Activated naive CD4-positive, alpha-beta T cell (primary cell): ENCODE results near the gene DOCK8.

Experiments used
- DNase-seq, 4 experiments: peaks; one replicate each; lab custom pipeline; 2025; lab: John Stamatoyannopoulos, UW

Gene DOCK8

GRCh38 chr9:414595-414994 lies 199.9 kb downstream of the DOCK8 start:
- no peak for DNase-seq

DNA sequence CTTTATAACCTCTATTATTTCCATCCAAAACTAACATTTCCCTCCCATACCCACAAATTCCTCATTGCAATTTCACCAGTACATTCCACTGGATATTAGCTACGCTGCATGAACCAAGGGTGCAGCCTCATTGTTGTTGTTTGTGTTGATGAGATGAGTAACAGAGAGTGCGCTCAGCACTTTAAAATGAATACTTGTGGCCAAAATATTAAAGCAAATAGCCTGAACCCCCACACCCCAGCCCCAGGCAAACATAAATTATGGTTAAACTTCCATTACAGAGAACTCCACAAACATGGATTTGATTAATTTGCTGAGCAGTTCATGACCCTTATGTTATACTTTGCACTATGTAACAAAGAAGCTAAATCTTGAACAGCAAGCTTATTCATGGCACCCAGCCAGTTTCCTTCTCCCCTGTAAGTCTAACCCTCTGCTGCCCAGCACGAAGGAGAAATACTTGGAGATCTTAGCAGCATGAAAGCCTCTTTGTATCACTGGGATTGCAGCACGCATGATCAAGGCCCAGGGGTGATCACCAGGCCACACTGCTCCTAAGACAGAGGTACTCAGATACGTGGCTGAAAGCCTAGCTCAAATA lies 205.0 kb downstream of the DOCK8 start:
- DNase-seq = no peak

- DNase-seq = no peak
Observed at GRCh38 chr9:421896-422295, 207.2 kb downstream of the DOCK8 start.

GRCh38 chr9:426264-426663 lies 211.6 kb downstream of the DOCK8 start:
- DNase-seq = no peak

DNA sequence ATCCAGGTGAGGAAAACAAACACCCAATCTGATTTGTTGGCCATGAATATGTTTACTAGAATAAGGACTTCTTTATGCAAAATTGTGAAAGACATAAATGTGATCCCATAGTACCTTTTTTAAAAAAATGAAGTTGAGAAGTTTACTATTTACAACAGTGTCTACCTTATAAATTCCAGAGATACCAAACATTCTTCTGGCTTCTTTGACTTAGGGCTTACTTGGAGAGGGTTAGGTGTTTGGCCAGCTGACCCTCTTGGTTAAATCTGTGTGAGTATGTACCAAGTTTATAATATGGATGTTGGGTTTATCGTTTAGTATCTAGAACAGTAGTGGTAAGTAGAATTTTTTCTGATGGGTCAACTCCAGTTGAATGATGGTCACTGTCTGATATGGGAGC lies 212.3 kb downstream of the DOCK8 start:
- DNase-seq = no peak

GRCh38 chr9:431701-432100 lies 217.0 kb downstream of the DOCK8 start:
- no peak for DNase-seq

DNA sequence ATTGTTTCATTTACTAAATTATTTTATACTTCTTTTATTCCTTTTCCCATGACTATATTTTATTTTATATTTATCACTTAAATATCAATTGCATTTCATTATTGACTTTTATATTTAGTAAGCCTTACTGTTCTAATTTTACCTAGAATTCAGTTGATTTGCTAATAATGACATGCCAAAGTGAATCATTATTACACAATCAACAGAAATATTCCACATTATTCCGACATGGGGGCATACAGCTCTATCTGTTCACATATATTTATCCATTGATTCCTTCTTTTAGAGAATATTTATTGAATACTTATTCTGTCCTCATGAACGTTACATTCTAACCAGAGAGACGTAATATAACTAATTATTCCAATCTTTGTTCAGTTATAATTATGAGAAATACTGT lies 221.8 kb downstream of the DOCK8 start:
- DNase-seq = no peak

DNA sequence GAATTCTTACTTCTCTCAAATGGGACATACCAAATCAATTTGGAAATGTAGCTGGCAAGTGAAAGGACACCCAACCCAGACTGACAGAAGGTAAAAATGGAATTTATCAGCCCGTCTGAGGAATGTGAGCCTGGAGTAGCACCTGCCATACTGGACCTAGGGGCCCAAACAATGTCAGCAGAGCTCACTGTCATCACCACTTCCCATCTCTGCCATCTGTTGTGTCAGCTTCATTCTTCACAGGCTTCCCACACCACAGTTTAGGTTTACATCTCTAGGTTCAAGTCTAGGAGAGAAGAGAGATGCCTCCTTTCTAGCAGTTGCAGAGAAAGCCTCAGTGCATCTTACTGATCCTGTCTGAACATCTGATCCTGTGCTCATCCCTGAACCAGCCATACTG lies 222.4 kb downstream of the DOCK8 start:
- no peak for DNase-seq

- DNase-seq = no peak
Observed at GRCh38 chr9:437574-438001, 222.9 kb downstream of the DOCK8 start.

- no peak for DNase-seq
Observed at GRCh38 chr9:438066-438465, 223.4 kb downstream of the DOCK8 start.

DNA sequence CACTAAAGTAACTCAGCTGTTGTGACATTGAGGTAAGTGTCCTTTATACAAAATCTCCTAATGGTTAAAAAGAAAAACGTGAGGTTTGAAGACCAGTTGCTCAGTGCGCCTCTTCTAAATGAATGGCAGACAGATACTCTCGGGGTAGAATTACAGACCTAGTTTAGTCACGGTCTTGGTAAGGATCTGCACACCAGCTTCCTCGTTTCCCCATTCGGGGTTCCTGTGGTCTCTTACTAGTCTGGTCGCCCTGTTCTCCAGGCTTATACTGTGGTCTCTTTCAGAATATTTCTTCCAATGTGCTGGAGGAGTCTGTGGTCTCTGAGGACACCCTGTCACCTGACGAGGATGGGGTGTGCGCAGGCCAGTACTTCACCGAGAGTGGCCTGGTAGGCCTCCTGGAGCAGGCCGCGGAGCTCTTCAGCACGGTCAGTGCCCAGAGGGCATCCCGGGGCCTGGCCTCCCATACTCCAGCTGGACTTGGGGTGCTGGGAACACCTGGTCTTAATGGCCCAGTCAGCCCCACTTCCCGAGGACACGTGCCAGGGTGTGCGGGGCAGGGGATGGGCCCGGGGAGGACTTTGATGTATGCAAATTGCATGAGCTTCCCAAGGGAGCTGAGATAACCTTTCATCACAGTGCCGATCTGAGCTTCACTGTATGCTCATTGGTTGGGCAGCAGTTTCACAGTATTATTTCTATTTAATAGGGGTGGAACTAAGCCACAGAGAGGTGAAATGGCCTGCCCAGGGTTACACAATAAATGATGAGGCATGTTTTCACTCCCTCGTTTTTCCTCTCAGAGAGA lies 224.5 kb downstream of the DOCK8 start:
- DNase-seq = no peak

DNA sequence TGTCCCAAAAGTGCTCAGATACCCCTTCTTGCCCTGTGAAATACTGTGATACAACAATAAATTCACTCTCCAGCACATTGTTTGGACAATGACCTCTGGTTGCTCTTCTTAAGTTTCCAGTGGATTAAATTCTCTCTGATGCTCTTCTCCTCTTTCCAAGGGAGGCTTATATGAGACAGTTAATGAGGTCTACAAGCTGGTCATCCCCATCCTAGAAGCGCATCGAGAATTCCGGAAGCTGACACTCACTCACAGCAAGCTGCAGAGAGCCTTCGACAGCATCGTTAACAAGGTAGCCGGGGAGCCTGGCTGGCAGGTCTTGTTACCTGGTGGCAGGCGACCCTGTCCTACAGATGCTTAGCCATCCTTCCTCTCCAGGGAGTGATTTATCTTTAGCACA lies 226.5 kb downstream of the DOCK8 start:
- no peak for DNase-seq

- DNase-seq = no peak
Observed at GRCh38 chr9:444528-444927, 229.9 kb downstream of the DOCK8 start.

- DNase-seq = no peak
Observed at GRCh38 chr9:445033-445432, 230.4 kb downstream of the DOCK8 start.

GRCh38 chr9:446074-446699 lies 231.5 kb downstream of the DOCK8 start:
- no peak for DNase-seq

DNA sequence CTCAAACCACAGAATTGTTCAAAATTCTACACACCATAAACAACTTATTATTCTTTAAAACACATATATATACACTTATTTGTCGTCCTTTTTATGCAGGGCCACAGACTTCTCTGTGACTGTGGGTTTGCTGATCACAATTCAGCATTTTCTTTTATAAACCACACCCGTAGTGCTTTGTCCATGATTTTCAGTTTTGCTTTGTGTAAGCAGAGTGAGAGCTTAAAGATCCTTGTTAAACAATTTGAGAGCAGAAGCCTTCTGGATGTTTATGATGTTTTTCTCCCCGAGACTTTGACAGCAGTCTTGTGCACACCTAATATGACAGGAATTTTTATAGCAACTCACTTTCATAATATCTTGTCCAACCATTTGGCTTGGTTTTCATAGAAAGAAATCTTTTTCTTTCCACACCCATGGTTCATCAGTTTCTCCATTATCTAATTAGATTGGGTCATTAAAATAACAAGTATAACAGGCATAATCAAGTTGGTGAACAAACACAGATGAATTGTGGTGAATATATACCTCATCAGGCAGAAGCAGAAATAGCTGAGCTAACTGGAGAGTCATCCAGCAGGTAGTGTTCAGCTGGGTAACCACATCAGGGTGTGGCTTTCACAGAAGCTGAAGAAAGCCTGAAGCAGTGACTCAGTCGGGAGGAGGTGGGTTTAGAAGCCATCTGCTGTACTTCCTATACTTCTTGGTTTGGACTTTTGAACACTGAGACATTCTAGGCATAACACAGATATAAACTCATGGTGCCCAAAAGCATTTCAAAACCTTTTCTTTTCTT lies 232.8 kb downstream of the DOCK8 start:
- DNase-seq = peak in 2 of 4 experiments; percentile 20 to 43

DNA sequence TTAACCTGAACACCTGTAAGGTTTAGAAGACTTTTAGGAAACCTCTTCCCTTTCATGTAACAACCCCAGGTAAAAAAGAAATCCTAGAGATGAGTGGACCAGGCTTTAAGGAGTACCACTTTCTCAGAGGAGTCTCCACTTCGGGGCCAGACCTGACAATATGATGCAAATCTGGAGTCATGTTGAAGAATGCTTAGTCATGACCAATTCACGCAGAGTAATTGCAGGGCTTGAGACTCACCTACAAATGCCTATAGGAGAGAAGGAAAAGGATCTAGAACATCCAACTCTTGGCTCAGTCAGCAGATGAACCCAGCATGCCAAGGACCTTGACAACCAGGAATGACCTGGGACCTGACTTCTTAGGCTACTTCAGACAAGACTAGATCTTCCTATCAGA lies 235.4 kb downstream of the DOCK8 start:
- DNase-seq = no peak

DNA sequence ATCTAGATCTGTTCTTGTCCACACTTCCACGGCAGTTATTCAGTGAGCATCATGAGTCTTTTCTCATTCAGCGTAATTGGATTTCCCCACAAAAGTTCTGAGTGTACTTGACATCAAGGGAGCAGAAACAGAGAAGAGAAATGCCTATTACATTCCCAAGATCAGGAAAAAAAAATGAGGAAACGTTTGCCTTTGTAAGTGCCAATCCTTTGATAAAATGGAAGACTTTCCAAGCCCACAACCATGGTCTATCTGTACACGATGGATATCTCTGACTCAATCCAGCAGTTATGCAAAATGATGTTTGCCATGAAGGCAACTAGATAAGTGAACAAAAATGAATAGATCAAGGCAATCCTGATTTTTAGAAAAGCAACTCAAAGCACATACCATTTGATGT lies 235.9 kb downstream of the DOCK8 start:
- no peak for DNase-seq

GRCh38 chr9:453832-454231 lies 239.2 kb downstream of the DOCK8 start:
- no peak for DNase-seq

DNA sequence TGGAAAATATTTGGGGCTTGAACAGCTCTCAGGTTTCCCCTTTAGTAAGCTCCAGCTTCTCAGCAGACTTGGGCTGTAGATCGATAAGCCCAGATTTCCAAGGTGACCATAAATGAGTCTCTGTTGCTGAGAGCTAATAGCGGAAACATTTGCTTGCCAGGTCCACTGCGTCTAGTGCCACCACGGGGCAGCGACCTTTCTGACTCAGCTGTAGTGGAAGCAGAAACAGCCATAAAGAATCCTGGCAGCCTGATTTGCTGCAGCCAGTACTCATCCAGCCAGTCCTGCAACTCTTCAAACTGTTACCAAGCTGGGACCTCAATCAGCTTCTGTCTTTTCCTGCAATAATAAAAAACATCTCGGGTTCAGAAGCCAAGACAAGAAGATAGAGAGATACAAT lies 241.7 kb downstream of the DOCK8 start:
- DNase-seq = no peak

DNA sequence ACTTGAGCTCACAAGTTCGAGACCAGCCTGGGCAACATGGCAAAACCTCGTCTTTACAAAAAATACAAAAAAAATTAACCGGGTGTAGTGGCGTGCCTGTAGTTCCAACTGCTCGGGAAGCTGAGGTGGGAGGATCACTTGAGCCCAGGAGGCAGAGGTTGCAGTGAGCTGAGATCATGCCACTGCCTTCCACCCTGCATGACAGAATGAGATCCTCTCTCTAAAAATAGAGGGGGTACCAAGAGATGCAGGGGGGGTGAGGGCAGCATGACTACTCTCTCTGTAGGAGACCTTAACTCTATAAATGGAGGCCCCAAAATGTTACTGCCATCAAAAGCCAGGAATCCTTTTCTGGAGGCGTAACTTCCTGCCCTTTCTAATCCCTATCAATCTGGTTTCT lies 243.9 kb downstream of the DOCK8 start:
- no peak for DNase-seq
